GM21576 (cell line): ENCODE measurements around the gene DUSP15.
"Not testable (repeated sequence)": the region's sequence is repeated elsewhere in the genome, so short reads cannot be mapped to it uniquely, and the experiment has no call there.

Experiments used
- ATAC-seq: cut with Tn5 transposase; IDR thresholded peaks from one replicate; pipeline ENCODE4 v1.9.1; 2021; ENCODE audit warnings: mild to moderate bottlenecking, moderate library complexity; ENCODE audit not compliant: unreplicated experiment

The DUSP15 gene

DNA sequence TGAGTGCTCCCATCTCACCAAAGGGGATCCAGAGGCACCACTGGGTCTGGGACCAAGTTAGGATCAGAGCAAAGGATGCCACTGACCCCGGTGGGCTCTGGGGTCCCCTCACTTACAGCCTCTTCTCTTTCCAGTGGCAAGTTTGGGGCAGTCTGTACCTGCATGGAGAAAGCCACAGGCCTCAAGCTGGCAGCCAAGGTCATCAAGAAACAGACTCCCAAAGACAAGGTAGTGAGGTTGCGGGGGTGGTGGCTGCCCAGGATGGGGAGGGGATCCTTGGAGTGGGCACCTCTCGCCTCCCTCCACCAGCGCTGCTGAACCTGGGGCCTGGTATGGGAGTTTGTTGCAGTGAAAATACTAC is 46.2 kb downstream of the DUSP15 start:
- ATAC-seq, result no peak

- ATAC-seq, result no peak
Measured at GRCh38 chr20:31823360-31824124, 46.8 kb downstream of the DUSP15 start.

GRCh38 chr20:31822421-31823330 is 47.7 kb downstream of the DUSP15 start:
- ATAC-seq, result no peak

DNA sequence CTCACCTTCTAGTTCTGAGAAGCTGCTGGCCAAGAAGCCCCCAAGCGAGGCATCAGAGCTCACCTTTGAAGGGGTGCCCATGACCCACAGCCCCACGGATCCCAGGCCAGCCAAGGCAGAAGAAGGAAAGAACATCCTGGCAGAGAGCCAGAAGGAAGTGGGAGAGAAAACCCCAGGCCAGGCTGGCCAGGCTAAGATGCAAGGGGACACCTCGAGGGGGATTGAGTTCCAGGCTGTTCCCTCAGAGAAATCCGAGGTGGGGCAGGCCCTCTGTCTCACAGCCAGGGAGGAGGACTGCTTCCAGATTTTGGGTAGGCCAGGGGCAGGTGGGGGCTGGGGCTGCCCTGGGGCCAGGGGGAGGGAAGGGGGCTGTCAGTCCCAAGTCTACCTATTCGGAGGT is 48.9 kb downstream of the DUSP15 start:
- ATAC-seq, result no peak

- ATAC-seq, result no peak
Measured at GRCh38 chr20:31820228-31820627, 50.1 kb downstream of the DUSP15 start.

DNA sequence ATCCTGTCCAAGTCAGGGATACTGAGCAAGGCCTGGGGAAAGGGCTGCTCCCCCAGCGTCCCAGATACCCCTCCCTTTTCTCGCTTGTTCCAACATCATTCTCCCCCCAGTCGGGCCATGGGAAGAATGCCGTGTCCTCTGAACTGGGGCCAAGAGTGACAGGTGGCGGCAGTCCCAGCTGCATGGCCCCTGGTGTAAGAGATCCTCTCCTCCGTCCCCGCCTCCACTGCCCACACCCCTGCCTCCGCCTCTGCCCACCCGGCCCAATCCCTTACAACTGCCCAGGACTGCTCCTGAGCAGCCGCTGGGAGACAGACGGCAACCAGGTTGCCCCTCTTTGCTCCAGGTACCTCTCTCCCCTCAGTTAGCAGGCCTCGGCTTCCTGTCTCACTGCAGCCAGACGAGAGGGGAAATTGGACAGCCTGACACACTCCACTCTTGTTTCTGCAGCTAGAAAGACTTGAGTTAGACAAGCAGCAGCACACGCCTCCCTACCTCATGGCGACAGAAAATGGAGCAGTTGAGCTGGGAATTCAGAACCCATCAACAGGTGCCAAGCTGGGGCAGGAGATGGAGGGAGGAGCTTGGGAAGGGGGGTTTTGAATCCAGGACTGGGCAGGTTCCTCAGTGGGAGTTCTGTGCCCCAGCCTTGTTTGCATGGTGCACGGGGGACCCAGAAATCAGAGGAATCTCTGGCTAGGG is 51.1 kb downstream of the DUSP15 start, which contains the start of gene MYLK2:
TSS of gene MYLK2 (plus strand) at position 274 of the 702 bp plus-strand sequence. CDS start at position 499, 225 bp downstream.
- ATAC-seq, result no peak

GRCh38 chr20:31818376-31818908 is 51.9 kb downstream of the DUSP15 start:
- no peak for ATAC-seq

GRCh38 chr20:31817461-31817860 is 52.9 kb downstream of the DUSP15 start:
- ATAC-seq, result no peak

GRCh38 chr20:31816221-31816620 is 54.1 kb downstream of the DUSP15 start:
- no peak for ATAC-seq

GRCh38 chr20:31815408-31816188 is 54.7 kb downstream of the DUSP15 start:
- no peak for ATAC-seq

- ATAC-seq, result not testable (repeated sequence)
Measured at GRCh38 chr20:31814142-31814541, 56.2 kb downstream of the DUSP15 start.

GRCh38 chr20:31813611-31814010 is 56.7 kb downstream of the DUSP15 start:
- no peak for ATAC-seq

GRCh38 chr20:31811796-31812728 is 58.3 kb downstream of the DUSP15 start:
- no peak for ATAC-seq

GRCh38 chr20:31811198-31811597 is 59.1 kb downstream of the DUSP15 start:
- no peak for ATAC-seq
